Gastroesophageal sphincter (tissue), 4 donors: ENCODE results near the gene GNB5. TPM values are rescaled to one million over a fixed set of nuclear protein-coding genes. Genes with fewer than 3 reads are reported as not detected.
A peak's percentile ranks its signal among the peaks of the same experiment; 100 is the strongest.
"Not testable (repeated sequence)": the region's sequence is repeated elsewhere in the genome, so short reads cannot be mapped to it uniquely, and the experiment has no call there.

Experiments
- ATAC-seq: fragments of 150-250 bp; one replicate; pipeline ENCODE4 v1.9.1; 2016; ENCODE audit warnings: mild to moderate bottlenecking, moderate library complexity
- H3K27ac ChIP-seq, 4 donors: fragments of 200-600 bp; sonication (generic) in 3 of 4; 1 replicate in 3 of 4; 2 replicates in 1 of 4; pipeline ENCODE4 v1.5.1; 2016 to 2019
- H3K27me3 ChIP-seq: fragments of 200-600 bp; sonication (generic); one replicate; pipeline ENCODE4 v1.5.1; 2019
- H3K36me3 ChIP-seq, 2 donors: fragments of 200-600 bp; sonication (generic); one replicate each; pipeline ENCODE4 v1.5.1; 2019; ENCODE audit warnings: control low read depth in 1 of 2
- H3K4me1 ChIP-seq, 3 donors: fragments of 200-600 bp; sonication (generic); 1 replicate in 2 of 3; 2 replicates in 1 of 3; pipeline ENCODE4 v1.5.1; 2016 to 2019; ENCODE audit warnings: control low read depth in 2 of 3
- H3K4me3 ChIP-seq, 2 donors: fragments of 200-600 bp; sonication (generic); one replicate each; pipeline ENCODE4 v1.5.1; 2019; ENCODE audit warnings: mild to moderate bottlenecking in 1 of 2, moderate library complexity in 1 of 2
- H3K9me3 ChIP-seq, 3 donors: fragments of 200-600 bp; sonication (generic); one replicate each; pipeline ENCODE4 v1.5.1; 2017 to 2019; ENCODE audit warnings: control low read depth in 2 of 3
- EP300 ChIP-seq: sonication (generic); formaldehyde crosslinking; IDR thresholded peaks from one replicate; pipeline ENCODE4 v1.6.1; 2017; ENCODE audit warnings: antibody characterized with exemption, mild to moderate bottlenecking
- POLR2A ChIP-seq, 2 donors: fragments of 450-650 bp; IDR thresholded peaks; one replicate each; pipeline ENCODE4 v1.6.1; 2017; ENCODE audit warnings: antibody characterized with exemption in 2 of 2, mild to moderate bottlenecking in 2 of 2, moderate library complexity in 1 of 2
- POLR2AphosphoS5 ChIP-seq: sonication (generic); formaldehyde crosslinking; IDR thresholded peaks from one replicate; pipeline ENCODE4 v1.6.1; 2017; ENCODE audit warnings: antibody characterized with exemption
- WGBS, 2 donors: methylation state at CpG; one replicate each; pipeline ENCODE4 v1.1.5; 2018; ENCODE audit warnings: low coverage in 1 of 2; 5-methylcytosine and 5-hydroxymethylcytosine counted together
- total RNA-seq, 4 donors: library from RNA; depleted of rRNA; stranded (reverse); fragments of >200 nt; gene quantifications; one replicate each; pipeline ENCODE4 v1.1.0, GENCODE V29; 2016
- TF ChIP-seq, protein P1 (sequence below), 4 experiments: fragments of 200-600 bp in 2 of 4; fragments of 450-650 bp in 2 of 4; sonication (generic) in 1 of 4; IDR thresholded peaks; one replicate each; pipeline ENCODE4 v1.5.1; 2017 to 2019; ENCODE audit warnings: antibody characterized with exemption in 4 of 4, mild to moderate bottlenecking in 2 of 4, moderate library complexity in 2 of 4

GNB5 gene
- total RNA-seq, 4 donors from 2014 or later = 37.8 to 57.3 (median 47.9) TPM

DNA sequence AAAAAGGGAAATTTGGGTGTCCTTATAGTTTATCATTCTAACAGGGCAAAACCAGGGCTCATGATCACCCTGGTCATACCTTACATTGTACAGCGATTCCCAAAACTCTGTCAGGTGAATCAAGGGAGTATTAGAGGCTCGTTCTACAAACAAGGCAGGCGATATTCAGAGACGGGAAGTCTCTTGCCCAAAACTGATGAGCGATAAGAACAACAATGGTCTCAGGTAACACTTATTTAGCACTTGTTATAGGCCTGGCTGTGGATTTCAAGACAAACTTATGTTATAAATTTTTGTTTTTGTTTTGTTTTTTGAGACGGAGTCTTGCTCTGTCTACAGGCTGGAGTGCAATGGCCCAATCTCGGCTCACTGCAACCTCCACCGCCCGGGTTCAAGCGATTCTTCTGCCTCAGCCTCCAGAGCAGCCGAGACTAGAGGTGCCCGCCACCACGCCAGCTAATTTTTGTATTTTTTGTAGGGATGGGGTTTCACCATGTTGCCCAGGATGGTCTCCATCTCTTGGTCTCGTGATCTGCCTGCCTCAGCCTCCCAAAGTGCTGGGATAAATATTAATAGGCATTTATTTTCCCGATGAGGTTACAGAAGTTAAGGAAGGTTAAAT lies 91.4 kb downstream of the GNB5 start:
- Histone ChIP-seq H3K36me3 (no peaks in the 10 kb centered on the region), H3K4me1 (peaks cover 0 to 6% (median 0%) of the 10 kb centered on the region in 3 donors), H3K27ac (no peak overlapping the region), H3K9me3 (no peaks in the 10 kb centered on the region), H3K4me3 (no peak overlapping the region), H3K27me3 (no peaks in the 10 kb centered on the region)
- 95 to 97% methylated on average over 11 to 15 of the region's 15 CpGs for WGBS, 2 donors
- TF ChIP-seq EP300 (no peak), POLR2AphosphoS5 (no peak), POLR2A (IDR thresholded peaks at IDR 0.05) (no peak)
- TF ChIP-seq, protein P1, sequence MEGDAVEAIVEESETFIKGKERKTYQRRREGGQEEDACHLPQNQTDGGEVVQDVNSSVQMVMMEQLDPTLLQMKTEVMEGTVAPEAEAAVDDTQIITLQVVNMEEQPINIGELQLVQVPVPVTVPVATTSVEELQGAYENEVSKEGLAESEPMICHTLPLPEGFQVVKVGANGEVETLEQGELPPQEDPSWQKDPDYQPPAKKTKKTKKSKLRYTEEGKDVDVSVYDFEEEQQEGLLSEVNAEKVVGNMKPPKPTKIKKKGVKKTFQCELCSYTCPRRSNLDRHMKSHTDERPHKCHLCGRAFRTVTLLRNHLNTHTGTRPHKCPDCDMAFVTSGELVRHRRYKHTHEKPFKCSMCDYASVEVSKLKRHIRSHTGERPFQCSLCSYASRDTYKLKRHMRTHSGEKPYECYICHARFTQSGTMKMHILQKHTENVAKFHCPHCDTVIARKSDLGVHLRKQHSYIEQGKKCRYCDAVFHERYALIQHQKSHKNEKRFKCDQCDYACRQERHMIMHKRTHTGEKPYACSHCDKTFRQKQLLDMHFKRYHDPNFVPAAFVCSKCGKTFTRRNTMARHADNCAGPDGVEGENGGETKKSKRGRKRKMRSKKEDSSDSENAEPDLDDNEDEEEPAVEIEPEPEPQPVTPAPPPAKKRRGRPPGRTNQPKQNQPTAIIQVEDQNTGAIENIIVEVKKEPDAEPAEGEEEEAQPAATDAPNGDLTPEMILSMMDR (IDR thresholded peaks at IDR 0.05) = no peak
- ATAC-seq = no peak

DNA sequence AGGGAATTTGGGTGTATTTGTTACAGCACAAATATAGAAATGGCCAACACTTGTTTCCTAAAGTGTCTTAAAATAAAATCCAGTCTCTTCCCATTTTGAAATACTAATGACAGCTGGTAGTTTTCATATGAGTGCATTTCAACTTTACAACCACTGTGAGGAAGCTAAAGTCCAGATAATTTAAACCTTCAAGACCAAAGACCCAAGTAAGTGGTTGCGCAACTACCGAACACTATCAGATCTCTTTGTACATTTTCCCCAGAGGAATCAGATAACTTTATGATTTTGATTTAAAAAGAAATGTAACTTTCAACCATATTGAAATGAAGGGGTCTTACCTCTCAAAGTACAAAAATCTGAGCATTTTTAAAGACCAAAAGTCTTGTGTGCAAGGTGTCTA lies 92.9 kb downstream of the GNB5 start:
- peaks cover 0 to 11% (median 10%) of the 10 kb centered on the region in 3 donors for H3K4me1 ChIP-seq
- H3K27ac ChIP-seq = no peak overlapping the region
- no peaks in the 10 kb centered on the region for H3K36me3 ChIP-seq
- TF ChIP-seq POLR2AphosphoS5 = no peak
- no peak for TF ChIP-seq EP300
- TF ChIP-seq, protein P1 (IDR thresholded peaks at IDR 0.05) = no peak
- TF ChIP-seq POLR2A (IDR thresholded peaks at IDR 0.05) = no peak
- WGBS, 2 donors = 89 to 95% methylated on average over 2 of the region's 2 CpGs
- ATAC-seq = no peak
- H3K9me3 ChIP-seq = no peaks in the 10 kb centered on the region
- H3K27me3 ChIP-seq = no peaks in the 10 kb centered on the region
- no peak overlapping the region for H3K4me3 ChIP-seq

DNA sequence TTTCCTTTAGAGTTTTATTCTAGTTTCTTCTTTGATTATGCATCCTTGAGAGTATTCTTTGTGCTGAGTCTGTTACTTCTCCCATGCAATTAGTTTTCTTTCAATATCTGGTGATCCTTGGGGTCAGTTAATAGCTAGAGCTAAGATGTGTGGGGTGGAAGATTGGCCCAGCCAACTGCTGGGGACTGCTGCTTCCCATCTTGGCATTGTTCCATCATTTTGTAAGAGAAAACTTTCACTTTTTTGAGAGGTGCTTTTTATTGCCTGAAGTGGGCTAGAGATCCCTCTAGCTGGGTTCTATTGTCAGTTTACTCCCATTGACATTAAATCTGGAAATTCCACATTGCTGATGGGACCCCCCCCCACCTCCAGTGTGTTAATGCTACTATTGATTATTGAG lies 94.0 kb downstream of the GNB5 start:
- no peak for ATAC-seq
- H3K27ac ChIP-seq = no peak overlapping the region
- no peak for TF ChIP-seq POLR2AphosphoS5
- TF ChIP-seq EP300 = no peak
- no peak for TF ChIP-seq POLR2A (IDR thresholded peaks at IDR 0.05)
- TF ChIP-seq, protein P1 (IDR thresholded peaks at IDR 0.05) = no peak
- no peak overlapping the region for H3K4me3 ChIP-seq
- no peaks in the 10 kb centered on the region for H3K27me3 ChIP-seq
- no peaks in the 10 kb centered on the region for H3K9me3 ChIP-seq
- H3K36me3 ChIP-seq = no peaks in the 10 kb centered on the region
- H3K4me1 ChIP-seq = peaks cover 0 to 11% (median 7%) of the 10 kb centered on the region in 3 donors

DNA sequence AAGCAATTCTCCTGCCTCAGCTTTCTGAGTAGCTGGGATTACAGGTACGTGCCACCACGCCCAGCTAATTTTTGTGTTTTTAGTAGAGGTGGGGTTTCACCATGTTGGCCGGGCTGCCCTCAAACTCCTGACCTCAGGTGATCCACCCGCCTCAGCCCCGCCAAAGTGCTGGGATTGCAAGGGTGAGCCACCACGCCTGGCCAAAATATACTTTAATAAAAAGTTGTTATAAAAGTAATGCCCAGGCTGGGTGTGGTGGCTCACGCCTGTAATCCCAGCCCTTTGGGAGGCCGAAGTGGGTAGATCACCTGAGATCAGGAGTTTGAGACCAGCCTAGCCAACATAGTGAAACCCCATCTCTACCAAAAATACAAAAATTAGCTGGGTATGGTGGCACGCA lies 94.7 kb downstream of the GNB5 start:
- H3K27me3 ChIP-seq, ATAC-seq, H3K9me3 ChIP-seq, H3K36me3 ChIP-seq, H3K27ac ChIP-seq, H3K4me3 ChIP-seq: not testable (repeated sequence)
- 85 to 89% methylated on average over 5 to 8 of the region's 9 CpGs for WGBS, 2 donors
- peaks cover 0 to 11% (median 7%) of the 10 kb centered on the region in 3 donors for H3K4me1 ChIP-seq

DNA sequence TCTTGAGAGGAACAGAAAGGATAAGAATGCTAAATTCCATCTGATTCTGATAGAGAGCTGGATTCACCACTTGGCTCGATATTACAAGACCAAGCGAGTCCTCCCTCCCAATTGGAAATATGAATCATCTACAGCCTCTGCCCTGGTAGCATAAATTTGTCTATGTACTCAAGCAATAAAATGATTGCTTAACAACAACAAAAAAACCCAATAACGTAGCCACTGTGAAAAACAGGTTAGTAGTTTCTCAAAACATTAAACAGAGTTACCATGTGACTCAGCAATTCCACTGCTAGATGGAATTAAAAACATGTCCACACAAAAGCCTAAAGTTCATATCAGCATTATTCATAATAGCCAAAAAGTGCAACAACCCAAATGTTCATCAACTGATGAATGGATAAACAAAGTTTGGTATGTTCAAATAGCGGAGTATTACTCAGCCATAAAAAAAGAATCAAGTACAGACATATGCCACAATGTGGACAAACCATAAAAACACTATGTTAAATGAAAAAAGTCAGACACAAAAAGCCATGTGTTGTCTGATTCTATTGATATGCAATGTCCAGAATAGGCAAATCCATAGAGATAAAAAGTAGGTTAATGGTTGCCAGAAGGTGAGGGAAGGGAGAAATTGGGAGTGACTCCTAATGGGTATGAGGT lies 95.5 kb downstream of the GNB5 start:
- ATAC-seq = peak; percentile 70
- no peaks in the 10 kb centered on the region for H3K27me3 ChIP-seq
- TF ChIP-seq, protein P1 (IDR thresholded peaks at IDR 0.05) = no peak
- TF ChIP-seq EP300 = no peak
- TF ChIP-seq POLR2AphosphoS5 = peak; percentile 44
- TF ChIP-seq POLR2A (IDR thresholded peaks at IDR 0.05) = no peak
- H3K4me3 ChIP-seq = no peak overlapping the region
- peaks cover 0 to 2% (median 0%) of the 10 kb centered on the region in 3 donors for H3K9me3 ChIP-seq
- H3K36me3 ChIP-seq = no peaks in the 10 kb centered on the region
- peaks cover 0 to 11% (median 7%) of the 10 kb centered on the region in 3 donors for H3K4me1 ChIP-seq
- H3K27ac ChIP-seq = no peak overlapping the region
- WGBS, 2 donors = 26 to 49% methylated on average over 4 of the region's 4 CpGs
